Osteoblast (primary cell): ENCODE measurements around the gene TMEM164. TPM values are rescaled to one million over a fixed set of nuclear protein-coding genes. Genes with fewer than 3 reads are reported as not detected.

ENCODE experiments used
- DNase-seq: peaks from one replicate; pipeline ENCODE4 v3.0.0; 2011; ENCODE audit warnings: low spot score, mixed read lengths; ENCODE audit not compliant: insufficient read length; ENCODE audit errors: missing footprints
- H2AFZ ChIP-seq: 2 replicates; pipeline ENCODE4 v1.6.0; 2011; ENCODE audit warnings: mild to moderate bottlenecking, low read length
- H3K27ac ChIP-seq: 2 replicates; pipeline ENCODE4 v1.5.1; 2011; ENCODE audit warnings: mild to moderate bottlenecking, low read depth, low read length, moderate library complexity
- H3K27me3 ChIP-seq: 2 replicates; pipeline ENCODE4 v1.6.0; 2012; ENCODE audit warnings: mild to moderate bottlenecking, control low read depth, inconsistent platforms, low read length, moderate library complexity; ENCODE audit not compliant: insufficient read depth
- H3K36me3 ChIP-seq: 2 replicates; pipeline ENCODE4 v1.5.1; 2011; ENCODE audit warnings: mild to moderate bottlenecking, low read length, control low read depth, moderate library complexity; ENCODE audit not compliant: insufficient read depth
- H3K4me1 ChIP-seq: 2 replicates; pipeline ENCODE4 v1.5.1; 2011; ENCODE audit warnings: mild to moderate bottlenecking, low read length, control low read depth, moderate library complexity; ENCODE audit not compliant: insufficient read depth
- H3K4me2 ChIP-seq: 2 replicates; pipeline ENCODE4 v1.6.0; 2011; ENCODE audit warnings: mild to moderate bottlenecking, low read length; ENCODE audit not compliant: insufficient read depth
- H3K4me3 ChIP-seq: fragments of 200-600 bp; sonication (generic); 3 replicates; pipeline ENCODE4 v1.5.1; 2012; ENCODE audit warnings: mild to moderate bottlenecking, low read length, inconsistent platforms; ENCODE audit not compliant: insufficient read depth
- H3K79me2 ChIP-seq: 2 replicates; pipeline ENCODE4 v1.6.0; 2012; ENCODE audit warnings: mild to moderate bottlenecking, low read length, control low read depth, inconsistent platforms; ENCODE audit not compliant: insufficient read depth
- H3K9me3 ChIP-seq: 2 replicates; pipeline ENCODE4 v1.5.1; 2011; ENCODE audit warnings: low read depth, low read length, control low read depth
- H4K20me1 ChIP-seq: 2 replicates; pipeline ENCODE4 v1.6.0; 2012; ENCODE audit warnings: mild to moderate bottlenecking, low read length, control low read depth; ENCODE audit not compliant: insufficient read depth
- total RNA-seq: library from RNA; depleted of rRNA; stranded (reverse); fragments of >200 nt; gene quantifications from 2 replicates; pipeline ENCODE4 v1.2.3, GENCODE V29; 2012
- TF ChIP-seq, protein P1 (sequence below): IDR thresholded peaks from 2 replicates; pipeline ENCODE4 v1.5.1; 2011; ENCODE audit warnings: mild to moderate bottlenecking, low read depth, low read length, moderate library complexity; ENCODE audit errors: extremely low read depth

The TMEM164 gene
- total RNA-seq, 1 donor, result 7.6 TPM

- Histone ChIP-seq H3K4me2 (no peak overlapping the region), H3K36me3 (no peaks in the 10 kb centered on the region), H3K4me1 (no peaks in the 10 kb centered on the region), H3K27ac (no peak overlapping the region), H3K79me2 (no peaks in the 10 kb centered on the region), H2AFZ (no peak overlapping the region), H3K9me3 (no peaks in the 10 kb centered on the region), H3K27me3 (peaks cover 11% of the 10 kb centered on the region), H3K4me3 (no peak overlapping the region), H4K20me1 (no peaks in the 10 kb centered on the region)
- TF ChIP-seq, protein P1, sequence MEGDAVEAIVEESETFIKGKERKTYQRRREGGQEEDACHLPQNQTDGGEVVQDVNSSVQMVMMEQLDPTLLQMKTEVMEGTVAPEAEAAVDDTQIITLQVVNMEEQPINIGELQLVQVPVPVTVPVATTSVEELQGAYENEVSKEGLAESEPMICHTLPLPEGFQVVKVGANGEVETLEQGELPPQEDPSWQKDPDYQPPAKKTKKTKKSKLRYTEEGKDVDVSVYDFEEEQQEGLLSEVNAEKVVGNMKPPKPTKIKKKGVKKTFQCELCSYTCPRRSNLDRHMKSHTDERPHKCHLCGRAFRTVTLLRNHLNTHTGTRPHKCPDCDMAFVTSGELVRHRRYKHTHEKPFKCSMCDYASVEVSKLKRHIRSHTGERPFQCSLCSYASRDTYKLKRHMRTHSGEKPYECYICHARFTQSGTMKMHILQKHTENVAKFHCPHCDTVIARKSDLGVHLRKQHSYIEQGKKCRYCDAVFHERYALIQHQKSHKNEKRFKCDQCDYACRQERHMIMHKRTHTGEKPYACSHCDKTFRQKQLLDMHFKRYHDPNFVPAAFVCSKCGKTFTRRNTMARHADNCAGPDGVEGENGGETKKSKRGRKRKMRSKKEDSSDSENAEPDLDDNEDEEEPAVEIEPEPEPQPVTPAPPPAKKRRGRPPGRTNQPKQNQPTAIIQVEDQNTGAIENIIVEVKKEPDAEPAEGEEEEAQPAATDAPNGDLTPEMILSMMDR, result no peak
- no peak for DNase-seq
Measured at GRCh38 chrX:110120025-110120424, 117.1 kb downstream of the TMEM164 start.

DNA sequence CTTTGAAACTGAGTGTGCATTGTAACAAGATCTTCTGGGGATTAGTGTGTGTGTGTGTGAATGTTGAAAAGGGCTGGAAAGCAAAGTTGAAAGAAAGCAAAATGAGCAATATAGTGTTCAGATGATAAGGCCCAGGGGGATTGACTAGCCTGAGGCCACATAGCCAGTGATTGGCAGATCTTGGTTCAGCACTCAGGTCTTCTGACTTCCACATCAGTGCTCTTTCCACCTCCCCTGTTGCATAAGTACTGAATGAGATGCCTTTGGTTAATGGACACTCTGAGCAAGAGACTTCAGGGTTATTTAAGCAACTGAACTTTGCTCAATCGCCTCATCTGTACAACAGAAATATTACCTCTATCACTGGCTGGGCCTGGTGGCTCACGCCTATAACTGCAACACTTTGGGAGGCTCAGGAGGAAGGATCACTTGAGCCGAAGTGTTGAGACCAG, 120.4 kb downstream of the TMEM164 start:
- Histone ChIP-seq H3K4me3 (no peak overlapping the region), H3K36me3 (no peaks in the 10 kb centered on the region), H4K20me1 (no peaks in the 10 kb centered on the region), H3K4me2 (no peak overlapping the region), H3K27me3 (peaks cover 5% of the 10 kb centered on the region), H3K4me1 (no peaks in the 10 kb centered on the region), H3K79me2 (no peaks in the 10 kb centered on the region), H3K9me3 (no peaks in the 10 kb centered on the region), H2AFZ (no peak overlapping the region), H3K27ac (no peak overlapping the region)
- no peak for DNase-seq
- TF ChIP-seq, protein P1, result no peak

GRCh38 chrX:110125446-110126162, 122.7 kb downstream of the TMEM164 start:
- Histone ChIP-seq H4K20me1 (no peaks in the 10 kb centered on the region), H3K9me3 (no peaks in the 10 kb centered on the region), H3K4me1 (no peaks in the 10 kb centered on the region), H3K79me2 (no peaks in the 10 kb centered on the region), H3K36me3 (no peaks in the 10 kb centered on the region), H3K4me2 (no peak overlapping the region), H3K27ac (no peak overlapping the region), H2AFZ (no peak overlapping the region), H3K27me3 (peaks cover 5% of the 10 kb centered on the region), H3K4me3 (no peak overlapping the region)
- TF ChIP-seq, protein P1, result no peak
- DNase-seq, result peak; percentile 36

- Histone ChIP-seq H3K9me3 (no peaks in the 10 kb centered on the region), H3K4me2 (no peak overlapping the region), H3K4me3 (no peak overlapping the region), H3K36me3 (no peaks in the 10 kb centered on the region), H4K20me1 (no peaks in the 10 kb centered on the region), H3K27me3 (no peaks in the 10 kb centered on the region), H3K79me2 (no peaks in the 10 kb centered on the region), H3K27ac (no peak overlapping the region), H2AFZ (no peak overlapping the region), H3K4me1 (peaks cover 3% of the 10 kb centered on the region)
- DNase-seq, result no peak
- TF ChIP-seq, protein P1, result no peak
Measured at GRCh38 chrX:110131031-110131430, 128.1 kb downstream of the TMEM164 start.
